Heart right ventricle (tissue), 16 donors: ENCODE results near the gene IL15RA. TPM values are rescaled to one million over a fixed set of nuclear protein-coding genes. Genes with fewer than 3 reads are reported as not detected.
A peak's percentile ranks its signal among the peaks of the same experiment; 100 is the strongest.

ENCODE experiments used
- ATAC-seq, 8 donors: fragments of 200-7000 bp; cut with Tn5 transposase; one replicate each; pipeline ENCODE4 v1.9.1; 2020; ENCODE audit warnings: mild to moderate bottlenecking in 8 of 8, moderate library complexity in 8 of 8, moderate number of reproducible peaks in 1 of 8
- DNase-seq, 2 donors: peaks; one replicate each; pipeline ENCODE4 v3.0.0-alpha.2; 2020
- H3K27ac ChIP-seq, 10 donors: fragments of 200-600 bp; sonication (generic) in 2 of 10; one replicate each; pipeline versions ENCODE4 v1.5.0 to v1.8.0; 2020 to 2022; ENCODE audit warnings: mild to moderate bottlenecking in 3 of 10
- H3K27me3 ChIP-seq, 7 donors: fragments of 200-600 bp; one replicate each; pipeline ENCODE4 v1.8.0; 2021 to 2022; ENCODE audit warnings: mild to moderate bottlenecking in 2 of 7
- H3K36me3 ChIP-seq, 9 donors: fragments of 200-600 bp; sonication (generic) in 1 of 9; one replicate each; pipeline versions ENCODE4 v1.5.0 to v1.8.0; 2020 to 2022; ENCODE audit warnings: mild to moderate bottlenecking in 2 of 9
- H3K4me1 ChIP-seq, 9 donors: fragments of 200-600 bp; sonication (generic) in 1 of 9; one replicate each; pipeline versions ENCODE4 v1.5.0 to v1.8.0; 2020 to 2022; ENCODE audit warnings: mild to moderate bottlenecking in 4 of 9
- H3K4me3 ChIP-seq, 10 donors: fragments of 200-600 bp; sonication (generic) in 2 of 10; one replicate each; pipeline versions ENCODE4 v1.5.0 to v1.8.0; 2020 to 2022; ENCODE audit warnings: mild to moderate bottlenecking in 7 of 10, moderate library complexity in 2 of 10
- H3K9me3 ChIP-seq, 11 donors: fragments of 200-600 bp in 10 of 11; sonication (generic) in 2 of 11; one replicate each; pipeline versions ENCODE4 v1.5.0 to v1.8.0; 2013 to 2022; ENCODE audit warnings: mild to moderate bottlenecking in 2 of 11, control low read depth in 1 of 11, moderate library complexity in 1 of 11
- WGBS, 2 donors: extraction: QIAGEN DNeasy Blood & Tissue Kit; methylation state at CpG; one replicate each; pipeline ENCODE4 v1.1.7; 2013; ENCODE audit warnings: inconsistent platforms in 1 of 2; 5-methylcytosine and 5-hydroxymethylcytosine counted together
- intact Hi-C, 10 donors: fragments of 100-400 bp; cut with DNase I; formaldehyde crosslinking; loops; one replicate each; pipeline versions ENCODE4 v1.11.1 to v1.14.2; 2022
- polyA plus RNA-seq, 2 donors: library from polyadenylated mRNA; stranded (reverse); fragments of 200-250 nt; gene quantifications; one replicate each; pipeline ENCODE4 v1.2.3, GENCODE V29; 2013
- total RNA-seq, 10 donors: library from RNA; stranded (reverse); fragmentation: NEBNext Ultra II Directional in 3 of 10; extraction: Animal tissue kit (Norgen Biotek cat#: 25700) in 3 of 10; gene quantifications; one replicate each; pipeline versions ENCODE4 v1.2.1 to v1.2.4, GENCODE V29; 2021 to 2023
- TF ChIP-seq, protein P1 (sequence below), 9 donors: fragments of 200-600 bp; sonication (generic) in 2 of 9; IDR thresholded peaks; one replicate each; pipeline versions ENCODE4 v1.5.0 to v1.8.0; 2021 to 2022; ENCODE audit warnings: antibody characterized with exemption in 9 of 9, mild to moderate bottlenecking in 5 of 9, moderate library complexity in 1 of 9
- donor health status: Arrhythmogenic right ventricular cardiomyopathy.
- donor health status: ischemic (EF 13 %, LVEDD 7.1; RV severe dilation, severe dysfunction).
- donor health status: healthy with polysubstance abuse.
- donor health status: DM: no; HTN: yes; CAD: no.
- donor health status: DM: no; HTN: no; CAD: no.
- donor health status: ischemic (EF 25% LVEDD 6.9; RV normal size, moderate dysfunction).
- donor health status: ischemic (EF 25% LVEDD 5.7; RV mildly dilated, moderate dysfunction).
- donor health status: healthy.
- donor health status: DM: yes; HTN: yes; CAD: no.
- donor health status: Ischemic cardiomyopathy.
- donor health status: ischemic (EF 35%, LVEDD 5.7; RV mildly dilated, moderate dysfunction).
- donor health status: nonischemic (EF 11% LVEDD 7.7; RV severe dilation, severe dysfunction).
- donor health status: DM: yes; HTN: yes; CAD: no.
- donor health status: PGD.
- donor health status: ischemic (EF 29% LVEDD 5.4; RV normal size, mild dysfunction).
- donor health status: nonischemic (EF 23%, LVEDD 6.1; RV moderate dilation, normal function).

The IL15RA gene
- total and polyA plus RNA-seq, 12 donors, result 3.5 to 21.0 (median 5.8) TPM

DNA sequence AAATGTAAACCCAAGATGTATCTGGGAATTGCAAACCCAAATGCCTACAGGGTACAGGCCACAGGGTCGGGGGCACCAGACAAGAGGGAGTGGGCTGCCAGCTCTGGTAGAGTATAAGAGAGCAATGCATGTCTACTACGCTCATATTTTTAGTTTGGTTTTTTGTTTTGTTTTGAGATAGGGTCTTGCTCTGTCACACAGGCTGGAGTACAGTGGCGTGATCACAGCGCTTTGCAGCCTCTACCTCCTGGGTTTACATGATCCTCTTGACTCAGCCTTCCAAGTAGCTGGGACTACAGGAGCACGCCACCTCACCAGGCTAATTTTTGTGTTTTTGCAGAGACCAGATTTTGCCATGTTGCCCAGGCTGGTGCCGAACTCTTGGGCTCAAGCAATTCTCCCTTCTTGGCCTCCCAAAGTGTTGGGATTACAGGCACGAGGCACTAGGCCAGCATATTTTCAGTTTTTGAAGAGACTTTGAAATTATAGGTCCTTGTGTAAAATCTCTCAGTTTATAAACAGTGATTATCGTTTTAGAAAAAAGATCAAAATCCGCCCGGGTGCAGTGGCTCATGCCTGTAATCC is 11.1 kb upstream of the IL15RA start:
- Histone ChIP-seq H3K27ac (peak overlapping the region in 1 of 10 donors; percentile 1), H3K9me3 (peaks cover 0 to 23% (median 8%) of the 10 kb centered on the region in 11 donors), H3K27me3 (no peaks in the 10 kb centered on the region), H3K36me3 (no peaks in the 10 kb centered on the region), H3K4me1 (peaks cover 0 to 7% (median 0%) of the 10 kb centered on the region in 9 donors), H3K4me3 (no peak overlapping the region)
- TF ChIP-seq, protein P1, sequence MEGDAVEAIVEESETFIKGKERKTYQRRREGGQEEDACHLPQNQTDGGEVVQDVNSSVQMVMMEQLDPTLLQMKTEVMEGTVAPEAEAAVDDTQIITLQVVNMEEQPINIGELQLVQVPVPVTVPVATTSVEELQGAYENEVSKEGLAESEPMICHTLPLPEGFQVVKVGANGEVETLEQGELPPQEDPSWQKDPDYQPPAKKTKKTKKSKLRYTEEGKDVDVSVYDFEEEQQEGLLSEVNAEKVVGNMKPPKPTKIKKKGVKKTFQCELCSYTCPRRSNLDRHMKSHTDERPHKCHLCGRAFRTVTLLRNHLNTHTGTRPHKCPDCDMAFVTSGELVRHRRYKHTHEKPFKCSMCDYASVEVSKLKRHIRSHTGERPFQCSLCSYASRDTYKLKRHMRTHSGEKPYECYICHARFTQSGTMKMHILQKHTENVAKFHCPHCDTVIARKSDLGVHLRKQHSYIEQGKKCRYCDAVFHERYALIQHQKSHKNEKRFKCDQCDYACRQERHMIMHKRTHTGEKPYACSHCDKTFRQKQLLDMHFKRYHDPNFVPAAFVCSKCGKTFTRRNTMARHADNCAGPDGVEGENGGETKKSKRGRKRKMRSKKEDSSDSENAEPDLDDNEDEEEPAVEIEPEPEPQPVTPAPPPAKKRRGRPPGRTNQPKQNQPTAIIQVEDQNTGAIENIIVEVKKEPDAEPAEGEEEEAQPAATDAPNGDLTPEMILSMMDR (IDR thresholded peaks at IDR 0.05), result no peak
- ATAC-seq, result no peak
- intact Hi-C loops, result no loop called here
- no peak for DNase-seq
- WGBS, 2 donors, result 92 to 96% methylated on average over 10 of the region's 10 CpGs

DNA sequence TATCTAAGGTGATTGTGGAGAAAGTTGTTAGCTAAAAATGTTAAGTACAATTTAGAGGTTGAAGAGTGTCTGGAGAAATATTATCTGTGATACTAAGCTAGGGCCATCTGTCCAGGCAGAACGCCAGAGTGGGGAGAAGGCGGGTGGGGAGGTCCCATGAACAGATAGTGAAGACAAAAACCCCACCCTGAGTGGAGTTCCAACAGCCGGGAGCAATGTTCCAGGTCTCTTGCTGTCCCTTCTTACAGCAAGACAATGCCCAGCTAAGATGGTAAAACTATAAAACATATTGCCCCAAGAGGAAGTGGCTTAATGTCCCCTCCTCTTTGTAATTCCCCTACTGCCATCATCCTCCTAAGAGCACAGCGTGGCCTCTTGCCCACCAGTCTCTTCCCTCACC is 10.4 kb upstream of the IL15RA start:
- Histone ChIP-seq H3K4me1 (peaks cover 0 to 7% (median 0%) of the 10 kb centered on the region in 9 donors), H3K4me3 (no peak overlapping the region), H3K27ac (peak overlapping the region in 2 of 10 donors; percentile 1 to 15), H3K27me3 (no peaks in the 10 kb centered on the region), H3K9me3 (peaks cover 0 to 18% (median 8%) of the 10 kb centered on the region in 11 donors), H3K36me3 (no peaks in the 10 kb centered on the region)
- intact Hi-C loops, result no loop called here
- peak in 3 of 8 donors; percentile 45 to 61 (median 59) for ATAC-seq
- DNase-seq, result peak in 1 of 2 donors; percentile 54
- TF ChIP-seq, protein P1 (IDR thresholded peaks at IDR 0.05), result no peak
- WGBS, 2 donors, result 34 to 35% methylated on average over 4 of the region's 4 CpGs

DNA sequence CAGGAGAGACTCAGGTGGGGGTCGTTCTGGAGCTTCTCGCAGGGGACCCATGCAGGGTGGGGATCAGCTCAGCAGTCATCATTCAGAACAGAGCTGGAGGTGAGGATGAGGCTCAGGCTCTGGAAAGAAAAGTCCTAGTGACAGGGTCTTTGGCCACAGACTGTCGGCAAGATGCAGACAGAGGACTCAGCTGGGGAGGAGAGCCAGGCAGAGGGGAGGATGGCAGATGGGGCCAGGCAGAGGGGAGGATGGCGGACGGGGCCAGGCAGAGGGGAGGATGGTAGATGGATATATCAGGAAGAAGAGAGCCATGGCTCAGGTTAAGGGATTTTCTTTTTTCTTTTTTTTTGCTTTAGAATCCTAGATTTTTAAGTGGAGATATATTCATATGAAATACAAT is 7.7 kb upstream of the IL15RA start:
- TF ChIP-seq, protein P1 (IDR thresholded peaks at IDR 0.05), result no peak
- H3K9me3 ChIP-seq, result no peaks in the 10 kb centered on the region
- H3K4me1 ChIP-seq, result peaks cover 0 to 7% (median 0%) of the 10 kb centered on the region in 9 donors
- H3K36me3 ChIP-seq, result no peaks in the 10 kb centered on the region
- H3K4me3 ChIP-seq, result no peak overlapping the region
- WGBS, 2 donors, result 85 to 88% methylated on average over 5 of the region's 5 CpGs
- intact Hi-C loops, result no loop called here
- peak in 1 of 8 donors; percentile 17 for ATAC-seq
- DNase-seq, result no peak
- H3K27ac ChIP-seq, result no peak overlapping the region
- H3K27me3 ChIP-seq, result no peaks in the 10 kb centered on the region

DNA sequence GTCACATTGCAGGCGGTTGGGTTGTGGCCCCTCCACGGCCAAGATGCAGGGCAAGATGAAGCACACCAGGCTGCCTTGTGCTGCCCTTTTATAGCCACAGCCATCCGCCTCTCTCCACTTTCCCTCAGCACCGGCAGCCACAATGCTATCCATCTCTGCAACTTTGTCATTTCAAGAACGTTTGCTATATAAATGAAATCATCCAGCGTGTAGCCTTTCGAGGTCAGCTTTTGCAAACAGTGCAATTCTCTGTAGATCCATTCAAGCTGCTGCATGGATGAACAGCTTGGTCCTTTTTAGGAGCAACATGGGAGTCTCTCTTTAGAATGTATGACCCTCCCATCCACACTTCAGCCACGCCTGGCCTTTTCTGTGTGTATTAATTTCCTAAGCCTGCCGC is 6.4 kb upstream of the IL15RA start:
- ATAC-seq (peak in 1 of 8 donors; percentile 36), DNase-seq (no peak)
- Histone ChIP-seq H3K4me1 (peaks cover 0 to 13% (median 4%) of the 10 kb centered on the region in 9 donors), H3K4me3 (no peak overlapping the region), H3K9me3 (no peaks in the 10 kb centered on the region), H3K27me3 (no peaks in the 10 kb centered on the region), H3K27ac (no peak overlapping the region), H3K36me3 (no peaks in the 10 kb centered on the region)
- intact Hi-C loops, result no loop called here
- TF ChIP-seq, protein P1 (IDR thresholded peaks at IDR 0.05), result no peak
- 81 to 82% methylated on average over 9 of the region's 9 CpGs for WGBS, 2 donors
